Measurements from ENCODE around the gene NCKAP5.

NCKAP5 gene

GRCh38 chr2:133573491-133574162 is 5.4 kb upstream of the NCKAP5 start:
- H4K20me1 ChIP-seq (ENCODE audit: insufficient read depth, low read length): no peaks in the 10 kb centered on the region
- DNase-seq (no peak), ATAC-seq (ENCODE audit: insufficient read depth, low read depth) (no peak)
- H3K9ac ChIP-seq (ENCODE audit: low read depth, low read length): no peak overlapping the region
- H3K9me3 ChIP-seq (ENCODE audit: insufficient read depth, low read length, severe bottlenecking): no peaks in the 10 kb centered on the region
- H3K36me3 ChIP-seq (ENCODE audit: insufficient read depth, low read length): no peaks in the 10 kb centered on the region
- no peak overlapping the region for H3K27ac ChIP-seq (ENCODE audit: low read length)
- H3K4me2 ChIP-seq (ENCODE audit: insufficient read depth, low read length): no peak overlapping the region
- no peaks in the 10 kb centered on the region for H3K4me1 ChIP-seq (ENCODE audit: insufficient read depth, low read length)
- H3K27me3 ChIP-seq (ENCODE audit: insufficient read depth, low read length, poor library complexity): peaks cover 17% of the 10 kb centered on the region
- H3K79me2 ChIP-seq (ENCODE audit: insufficient read depth, low read length): no peaks in the 10 kb centered on the region
- H2AFZ ChIP-seq (ENCODE audit: low read depth, low read length): no peak overlapping the region
- TF ChIP-seq EZH2 (IDR thresholded peaks at IDR 0.05; ENCODE audit: borderline replicate concordance, low read depth, low read length, severe bottlenecking): no peak
- TF ChIP-seq, protein P1, sequence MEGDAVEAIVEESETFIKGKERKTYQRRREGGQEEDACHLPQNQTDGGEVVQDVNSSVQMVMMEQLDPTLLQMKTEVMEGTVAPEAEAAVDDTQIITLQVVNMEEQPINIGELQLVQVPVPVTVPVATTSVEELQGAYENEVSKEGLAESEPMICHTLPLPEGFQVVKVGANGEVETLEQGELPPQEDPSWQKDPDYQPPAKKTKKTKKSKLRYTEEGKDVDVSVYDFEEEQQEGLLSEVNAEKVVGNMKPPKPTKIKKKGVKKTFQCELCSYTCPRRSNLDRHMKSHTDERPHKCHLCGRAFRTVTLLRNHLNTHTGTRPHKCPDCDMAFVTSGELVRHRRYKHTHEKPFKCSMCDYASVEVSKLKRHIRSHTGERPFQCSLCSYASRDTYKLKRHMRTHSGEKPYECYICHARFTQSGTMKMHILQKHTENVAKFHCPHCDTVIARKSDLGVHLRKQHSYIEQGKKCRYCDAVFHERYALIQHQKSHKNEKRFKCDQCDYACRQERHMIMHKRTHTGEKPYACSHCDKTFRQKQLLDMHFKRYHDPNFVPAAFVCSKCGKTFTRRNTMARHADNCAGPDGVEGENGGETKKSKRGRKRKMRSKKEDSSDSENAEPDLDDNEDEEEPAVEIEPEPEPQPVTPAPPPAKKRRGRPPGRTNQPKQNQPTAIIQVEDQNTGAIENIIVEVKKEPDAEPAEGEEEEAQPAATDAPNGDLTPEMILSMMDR (IDR thresholded peaks at IDR 0.05; ENCODE audit: borderline replicate concordance, extremely low read depth, low read length, poor library complexity, severe bottlenecking): no peak
- H3K4me3 ChIP-seq (ENCODE audit: low read depth in 1 of 2, low read length in 2 of 2): no peak overlapping the region

- no peak for ATAC-seq (ENCODE audit: insufficient read depth, low read depth)
- Histone ChIP-seq H3K36me3 (ENCODE audit: insufficient read depth, low read length) (no peaks in the 10 kb centered on the region), H3K9me3 (ENCODE audit: insufficient read depth, low read length, severe bottlenecking) (no peaks in the 10 kb centered on the region), H4K20me1 (ENCODE audit: insufficient read depth, low read length) (no peaks in the 10 kb centered on the region), H2AFZ (ENCODE audit: low read depth, low read length) (no peak overlapping the region), H3K4me2 (ENCODE audit: insufficient read depth, low read length) (no peak overlapping the region), H3K4me1 (ENCODE audit: insufficient read depth, low read length) (no peaks in the 10 kb centered on the region), H3K4me3 (ENCODE audit: low read depth in 1 of 2, low read length in 2 of 2) (no peak overlapping the region), H3K27me3 (ENCODE audit: insufficient read depth, low read length, poor library complexity) (peaks cover 22% of the 10 kb centered on the region), H3K9ac (ENCODE audit: low read depth, low read length) (no peak overlapping the region), H3K79me2 (ENCODE audit: insufficient read depth, low read length) (no peaks in the 10 kb centered on the region), H3K27ac (ENCODE audit: low read length) (no peak overlapping the region)
- TF ChIP-seq, protein P1 (IDR thresholded peaks at IDR 0.05; ENCODE audit: borderline replicate concordance, extremely low read depth, low read length, poor library complexity, severe bottlenecking): no peak
- no peak for TF ChIP-seq EZH2 (IDR thresholded peaks at IDR 0.05; ENCODE audit: borderline replicate concordance, low read depth, low read length, severe bottlenecking)
- DNase-seq: no peak
Observed at GRCh38 chr2:133571249-133571648, 3.0 kb upstream of the NCKAP5 start.

- Histone ChIP-seq H3K27me3 (ENCODE audit: insufficient read depth, low read length, poor library complexity) (peaks cover 19% of the 10 kb centered on the region), H3K9me3 (ENCODE audit: insufficient read depth, low read length, severe bottlenecking) (no peaks in the 10 kb centered on the region), H3K9ac (ENCODE audit: low read depth, low read length) (no peak overlapping the region), H3K79me2 (ENCODE audit: insufficient read depth, low read length) (no peaks in the 10 kb centered on the region), H3K36me3 (ENCODE audit: insufficient read depth, low read length) (no peaks in the 10 kb centered on the region), H3K4me3 (ENCODE audit: low read depth in 1 of 2, low read length in 2 of 2) (no peak overlapping the region), H4K20me1 (ENCODE audit: insufficient read depth, low read length) (no peaks in the 10 kb centered on the region), H2AFZ (ENCODE audit: low read depth, low read length) (no peak overlapping the region), H3K27ac (ENCODE audit: low read length) (no peak overlapping the region), H3K4me2 (ENCODE audit: insufficient read depth, low read length) (no peak overlapping the region), H3K4me1 (ENCODE audit: insufficient read depth, low read length) (no peaks in the 10 kb centered on the region)
- no peak for DNase-seq
- no peak for ATAC-seq (ENCODE audit: insufficient read depth, low read depth)
- TF ChIP-seq, protein P1 (IDR thresholded peaks at IDR 0.05; ENCODE audit: borderline replicate concordance, extremely low read depth, low read length, poor library complexity, severe bottlenecking): no peak
- TF ChIP-seq EZH2 (IDR thresholded peaks at IDR 0.05; ENCODE audit: borderline replicate concordance, low read depth, low read length, severe bottlenecking): no peak
Observed at GRCh38 chr2:133570542-133570941, 2.3 kb upstream of the NCKAP5 start.

Measured in DND-41 (cell line).